Kidney epithelial cell (primary cell): ENCODE data around the gene UBN1. TPM values are rescaled to one million over a fixed set of nuclear protein-coding genes. Genes with fewer than 3 reads are reported as not detected.

Experiments used
- DNase-seq: peaks from one replicate; pipeline ENCODE4 v3.0.0-alpha.2; 2010; ENCODE audit warnings: low read depth
- H3K27me3 ChIP-seq: 2 replicates; pipeline ENCODE4 v1.6.0; 2011; ENCODE audit warnings: low read length; ENCODE audit not compliant: control insufficient read depth, insufficient read depth
- H3K36me3 ChIP-seq: 2 replicates; pipeline ENCODE4 v1.5.1; 2011; ENCODE audit warnings: low read length; ENCODE audit not compliant: control insufficient read depth, insufficient read depth
- H3K4me3 ChIP-seq: 2 replicates; pipeline ENCODE4 v1.5.1; 2011; ENCODE audit warnings: low read depth, mild to moderate bottlenecking, control low read depth, low read length
- CTCF ChIP-seq: IDR thresholded peaks from 2 replicates; pipeline ENCODE4 v1.5.1; 2011; ENCODE audit warnings: mild to moderate bottlenecking, moderate library complexity, low read length, control low read depth, inconsistent platforms; ENCODE audit not compliant: insufficient read depth, poor library complexity, severe bottlenecking
- total RNA-seq: library from RNA; depleted of rRNA; stranded (reverse); fragments of >200 nt; gene quantifications from 2 replicates; pipeline ENCODE4 v1.2.3, GENCODE V29; 2015

The UBN1 gene
- total RNA-seq, 1 donor from 2014 or later, result 33.3 TPM

DNA sequence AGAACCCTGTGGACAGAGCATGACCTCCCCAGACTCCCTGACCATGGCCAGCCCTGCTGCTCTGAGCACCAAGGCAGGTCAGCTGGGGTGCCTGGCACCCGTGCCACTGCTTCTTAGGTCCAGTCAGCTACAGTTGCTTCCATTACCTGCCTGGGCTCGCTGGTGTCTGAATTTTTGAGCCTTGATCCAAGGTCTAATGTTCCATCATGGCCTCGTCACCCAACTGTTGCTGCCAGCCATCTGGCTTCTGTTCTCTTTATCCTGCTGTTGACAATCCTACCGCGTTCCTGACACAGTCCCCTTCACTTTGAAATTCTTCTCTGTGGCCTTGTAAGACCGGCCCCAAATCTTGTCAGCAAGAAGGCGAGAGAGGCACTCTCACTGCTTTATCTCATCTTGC lies 16.9 kb upstream of the UBN1 start:
- TF ChIP-seq CTCF, result no peak
- no peaks in the 10 kb centered on the region for H3K36me3 ChIP-seq
- no peaks in the 10 kb centered on the region for H3K27me3 ChIP-seq
- no peak for DNase-seq
- H3K4me3 ChIP-seq, result no peak overlapping the region

DNA sequence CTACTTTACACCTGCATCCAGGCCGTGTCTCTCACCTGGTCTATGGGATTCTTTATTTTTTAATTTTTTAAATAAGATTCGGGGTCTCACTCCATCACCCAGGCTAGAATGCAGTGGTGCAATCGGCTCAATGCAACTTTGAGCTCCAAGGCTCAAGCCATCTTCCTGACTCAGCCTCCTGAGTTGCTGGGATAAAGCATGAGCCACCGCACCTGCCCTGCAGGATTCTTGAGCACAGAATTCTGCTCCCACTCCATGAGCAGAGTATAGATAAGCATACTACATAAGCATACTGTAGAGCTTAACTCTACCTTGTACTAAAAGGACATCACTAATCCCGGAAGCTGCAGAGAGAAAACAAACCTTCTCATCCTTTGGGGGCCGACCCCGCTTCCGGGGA lies 15.7 kb upstream of the UBN1 start:
- no peak for TF ChIP-seq CTCF
- H3K4me3 ChIP-seq, result no peak overlapping the region
- H3K36me3 ChIP-seq, result no peaks in the 10 kb centered on the region
- no peak for DNase-seq
- no peaks in the 10 kb centered on the region for H3K27me3 ChIP-seq

DNA sequence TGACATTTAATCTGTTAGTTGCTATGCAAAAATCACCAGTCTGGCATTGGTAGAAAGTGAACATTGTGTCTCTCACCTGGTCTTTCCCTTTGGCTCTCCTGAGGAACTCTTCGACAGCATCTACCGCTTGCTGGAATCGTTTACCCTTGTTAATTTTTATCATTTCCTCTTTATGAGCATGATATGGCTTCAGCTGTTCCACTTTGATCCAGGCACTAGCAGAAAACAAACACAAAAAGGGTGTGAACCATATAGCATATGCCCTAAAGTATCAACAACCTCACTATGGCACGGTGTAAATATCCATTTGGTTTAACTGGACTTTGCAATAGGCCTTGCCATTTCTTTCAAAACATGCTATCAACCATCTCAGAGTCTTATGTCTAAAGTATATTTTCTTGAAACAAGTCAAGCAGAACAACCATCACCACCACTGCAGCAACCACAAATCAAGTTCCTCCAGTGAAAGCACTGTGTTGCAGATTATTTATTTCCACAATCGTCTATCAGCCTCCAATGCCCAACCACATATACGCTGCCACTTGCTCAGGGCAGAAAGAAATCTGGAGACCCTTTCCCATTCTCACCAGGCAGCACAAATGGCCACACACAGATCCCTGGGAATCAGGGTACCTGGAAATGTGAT lies 14.5 kb upstream of the UBN1 start:
- Histone ChIP-seq H3K36me3 (no peaks in the 10 kb centered on the region), H3K27me3 (no peaks in the 10 kb centered on the region), H3K4me3 (no peak overlapping the region)
- no peak for TF ChIP-seq CTCF
- no peak for DNase-seq

- Histone ChIP-seq H3K27me3 (no peaks in the 10 kb centered on the region), H3K4me3 (no peak overlapping the region), H3K36me3 (no peaks in the 10 kb centered on the region)
- no peak for TF ChIP-seq CTCF
- no peak for DNase-seq
Measured at GRCh38 chr16:4833584-4833983, 13.7 kb upstream of the UBN1 start.

GRCh38 chr16:4836727-4837126 lies 10.6 kb upstream of the UBN1 start:
- no peak for TF ChIP-seq CTCF
- Histone ChIP-seq H3K36me3 (no peaks in the 10 kb centered on the region), H3K27me3 (no peaks in the 10 kb centered on the region), H3K4me3 (no peak overlapping the region)
- DNase-seq, result no peak
